Activated CD4-positive, alpha-beta T cell treated with anti-CD3 and anti-CD28 coated beads for 24 hours (primary cell): Measurements from ENCODE around the gene MRGPRF.
"Not testable (repeated sequence)": the region's sequence is repeated elsewhere in the genome, so short reads cannot be mapped to it uniquely, and the experiment has no call there.

Experiments
- DNase-seq, 2 donors: peaks; one replicate each; pipeline ENCODE4 v3.0.0-alpha.2; 2020; ENCODE audit warnings: low read depth in 2 of 2

Gene MRGPRF

GRCh38 chr11:69002570-69003231, 10.3 kb downstream of the MRGPRF start:
- no peak for DNase-seq

GRCh38 chr11:69002110-69002569, 10.9 kb downstream of the MRGPRF start:
- no peak for DNase-seq

GRCh38 chr11:69001243-69002081, 11.6 kb downstream of the MRGPRF start:
- no peak for DNase-seq

- no peak for DNase-seq
Observed at GRCh38 chr11:69000831-69001242, 12.2 kb downstream of the MRGPRF start.

- DNase-seq: no peak
Observed at GRCh38 chr11:69000391-69000790, 12.7 kb downstream of the MRGPRF start.

GRCh38 chr11:68999748-69000355, 13.2 kb downstream of the MRGPRF start:
- not testable (repeated sequence) for DNase-seq

GRCh38 chr11:68999093-68999747, 13.8 kb downstream of the MRGPRF start:
- no peak for DNase-seq

GRCh38 chr11:68998390-68998911, 14.6 kb downstream of the MRGPRF start:
- DNase-seq: no peak

GRCh38 chr11:68997995-68998348, 15.1 kb downstream of the MRGPRF start:
- no peak for DNase-seq

- DNase-seq: no peak
Observed at GRCh38 chr11:68997124-68997994, 15.7 kb downstream of the MRGPRF start.

- DNase-seq: no peak
Observed at GRCh38 chr11:68996376-68997123, 16.5 kb downstream of the MRGPRF start.

GRCh38 chr11:68994894-68995285, 18.2 kb downstream of the MRGPRF start:
- DNase-seq: no peak

GRCh38 chr11:68994161-68994893, 18.7 kb downstream of the MRGPRF start:
- DNase-seq: no peak

- DNase-seq: no peak
Observed at GRCh38 chr11:68993546-68993945, 19.5 kb downstream of the MRGPRF start.

- DNase-seq: no peak
Observed at GRCh38 chr11:68992743-68993255, 20.2 kb downstream of the MRGPRF start.

- DNase-seq: no peak
Observed at GRCh38 chr11:68990995-68991780, 21.9 kb downstream of the MRGPRF start.

- no peak for DNase-seq
Observed at GRCh38 chr11:68989936-68990606, 23.0 kb downstream of the MRGPRF start.

- no peak for DNase-seq
Observed at GRCh38 chr11:68988491-68988890, 24.6 kb downstream of the MRGPRF start.
